Measurements from ENCODE around the gene SRSF2. TPM values are rescaled to one million over a fixed set of nuclear protein-coding genes. Genes with fewer than 3 reads are reported as not detected.
A peak's percentile ranks its signal among the peaks of the same experiment; 100 is the strongest.

The SRSF2 gene
- total and polyA plus RNA-seq, 9 of the 15 experiments (the other 6 are each of a cell fraction or from before 2014, with no cell fraction given) = 161 to 583 (median 393) TPM

DNA sequence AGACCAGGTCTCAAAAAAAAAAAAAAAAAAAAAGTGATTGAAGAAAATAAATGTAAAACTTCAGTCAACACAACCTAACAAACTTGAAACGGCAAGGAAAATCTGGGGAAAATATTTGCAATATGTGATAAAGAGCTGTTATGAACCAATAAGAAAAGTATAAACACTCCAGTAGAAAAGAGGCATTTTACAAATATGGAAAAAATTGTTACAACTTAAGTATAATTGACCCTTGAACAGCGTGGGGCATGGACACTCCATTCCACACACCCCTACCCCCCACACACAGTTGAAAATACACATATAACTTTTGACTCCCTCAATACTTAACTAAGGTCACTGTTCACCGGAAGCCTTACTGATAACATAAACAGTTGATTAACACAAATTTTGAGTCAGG, 21.4 kb upstream of the SRSF2 start:
- no peak overlapping the region for H3K4me3 ChIP-seq
- ChIA-PET CTCF (ENCODE audit: low intra/inter-chr PET ratio) (no interaction called here), POLR2A (interaction anchor here (0.6 to 1.6 kb wide), 4 partner anchors 9 to 26 kb away, joined by 4 to 6 read pairs (median 4); partner anchors contain the start of gene SRSF2)
- ATAC-seq (no peak), FAIRE-seq (no peak), DNase-seq (ENCODE audit: extremely low read depth in 1 of 4, low spot score in 3 of 4) (no peak)
- no peaks in the 10 kb centered on the region for H3K4me1 ChIP-seq (replicated peaks in 1 of 2; ENCODE audit: control insufficient read depth in 2 of 2, insufficient read depth in 2 of 2, low read length in 2 of 2)
- in situ Hi-C loops (cut with MboI) (no loop called here), intact Hi-C loops (cut with micrococcal nuclease) (no loop called here)
- no peaks in the 10 kb centered on the region for H3K27me3 ChIP-seq (ENCODE audit: control insufficient read depth in 2 of 2, insufficient read depth in 2 of 2, low read length in 2 of 2)
- peaks cover 22% of the 10 kb centered on the region; the same call in 2 of the 3 replicates for H3K36me3 ChIP-seq (ENCODE audit: control insufficient read depth, insufficient read depth, low read length)
- no peak overlapping the region for H3K27ac ChIP-seq (ENCODE audit: extremely low read depth, low read depth, low read length)
- TF ChIP-seq RBM39 (optimal IDR thresholded peaks at IDR 0.05; ENCODE audit: low read depth, low read length) (no peak), SMAD3 (CRISPR knock-in tag; conservative IDR thresholded peaks at IDR 0.05) (no peak), ATF7 (IDR thresholded peaks at IDR 0.05) (no peak), EHMT2 (IDR thresholded peaks at IDR 0.05) (no peak), ZNF436 (CRISPR knock-in tag; IDR thresholded peaks at IDR 0.05) (no peak), ZNF184 (CRISPR knock-in tag; IDR thresholded peaks at IDR 0.05) (no peak)
- TF ChIP-seq, protein P1, sequence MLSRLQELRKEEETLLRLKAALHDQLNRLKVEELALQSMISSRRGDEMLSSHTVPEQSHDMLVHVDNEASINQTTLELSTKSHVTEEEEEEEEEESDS (CRISPR knock-in tag; IDR thresholded peaks at IDR 0.05) = no peak
- TF ChIP-seq, protein P2, sequence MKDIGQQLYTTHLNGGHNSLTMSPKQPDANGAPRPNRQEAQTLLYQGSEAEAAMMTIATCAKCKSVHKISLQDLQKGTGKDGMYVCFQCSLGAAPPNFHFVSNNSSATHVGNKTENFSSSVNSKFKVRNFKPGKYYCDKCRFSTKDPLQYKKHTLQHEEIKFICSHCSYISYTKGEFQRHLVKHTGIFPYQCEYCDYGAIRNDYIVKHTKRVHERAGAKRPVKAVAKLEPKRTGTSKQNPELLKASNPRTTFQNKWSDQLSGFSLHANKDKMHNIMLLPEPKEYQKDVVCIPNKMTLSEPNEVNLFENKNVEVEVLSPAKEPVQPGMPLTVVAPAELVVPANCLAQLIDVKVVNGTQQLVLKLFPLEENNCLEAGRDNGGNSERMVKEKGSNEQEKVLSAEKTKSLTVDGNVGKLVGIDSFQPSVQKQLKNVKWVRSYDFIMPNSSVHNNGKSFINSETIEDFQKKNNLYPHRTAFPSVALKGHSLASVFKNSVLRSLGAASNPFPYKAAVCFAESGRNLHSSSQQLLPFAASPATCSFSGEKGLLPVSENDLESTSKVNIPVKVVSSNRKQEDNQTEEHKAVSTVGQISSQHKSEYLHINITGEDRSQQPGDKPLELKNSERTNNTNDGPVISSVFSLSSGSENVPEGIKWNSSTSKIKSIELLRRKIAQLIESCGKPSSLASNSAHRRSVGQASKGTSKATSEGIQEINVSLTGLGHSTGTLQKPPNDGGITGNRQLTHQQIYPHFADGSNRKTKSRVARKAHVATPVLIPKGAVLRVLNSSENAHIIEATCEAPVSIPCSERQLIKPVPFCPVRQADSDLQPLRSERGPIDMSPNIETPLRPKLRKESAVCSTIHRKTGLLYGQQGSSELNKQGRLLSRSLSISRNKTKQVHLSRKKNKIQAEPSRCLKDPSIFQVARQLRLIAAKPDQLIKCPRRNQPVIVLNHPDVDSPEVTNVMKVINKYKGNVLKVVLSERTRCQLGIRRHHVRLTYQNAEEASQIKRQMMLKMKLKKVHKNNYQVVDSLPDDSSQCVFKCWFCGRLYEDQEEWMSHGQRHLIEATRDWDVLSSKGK (CRISPR knock-in tag; IDR thresholded peaks at IDR 0.05) = no peak
- H3K4me2 ChIP-seq (ENCODE audit: insufficient read depth, low read length) = no peak overlapping the region
- H2AFZ ChIP-seq (ENCODE audit: low read depth, low read length) = no peak overlapping the region
- 81% methylated on average over 3 of the region's 3 CpGs for WGBS (ENCODE audit: insufficient coverage, low coverage, missing lambda C conversion rate)
- H3K9me1 ChIP-seq (ENCODE audit: control insufficient read depth, insufficient read depth, low read length) = no peaks in the 10 kb centered on the region
- BruUV-seq (replicated peaks) = TSS peak; percentile 16
- H3K9me3 ChIP-seq (replicated peaks; ENCODE audit: control insufficient read depth, insufficient read depth, low read depth, low read length) = no peaks in the 10 kb centered on the region
- H3K9ac ChIP-seq (ENCODE audit: insufficient read depth in 1 of 2, low read depth in 2 of 2, low read length in 2 of 2) = no peak overlapping the region
- no peaks in the 10 kb centered on the region for H4K20me1 ChIP-seq (replicated peaks; ENCODE audit: control insufficient read depth, insufficient read depth, low read length)
- H3K79me2 ChIP-seq (ENCODE audit: control insufficient read depth, insufficient read depth, low read length) = no peaks in the 10 kb centered on the region

Measured in K562 (cell line).